Nephron progenitor cell (in vitro differentiated cells): ENCODE data around the gene COL12A1.

ENCODE experiments used
- DNase-seq: peaks from one replicate; pipeline ENCODE4 v3.0.0; 2021
- H3K27ac Mint-ChIP-seq: 2 replicates; pipeline ENCODE4 v1.8.0; 2021; ENCODE audit warnings: mild to moderate bottlenecking, moderate library complexity, mixed read lengths
- H3K27me3 Mint-ChIP-seq: 2 replicates; pipeline ENCODE4 v1.8.0; 2021; ENCODE audit warnings: mild to moderate bottlenecking, low read depth, mixed read lengths; ENCODE audit not compliant: poor library complexity
- H3K36me3 Mint-ChIP-seq: 2 replicates; pipeline ENCODE4 v1.8.0; 2021; ENCODE audit warnings: low read depth, mixed read lengths
- H3K4me1 Mint-ChIP-seq: 2 replicates; pipeline ENCODE4 v1.8.0; 2021; ENCODE audit warnings: mixed read lengths
- H3K4me3 Mint-ChIP-seq: 2 replicates; pipeline ENCODE4 v1.8.0; 2021; ENCODE audit warnings: mild to moderate bottlenecking, moderate library complexity, mixed read lengths
- H3K9me3 Mint-ChIP-seq: 2 replicates; pipeline ENCODE4 v1.8.0; 2021; ENCODE audit warnings: mild to moderate bottlenecking, moderate library complexity, mixed read lengths
- CTCF ChIP-seq: fragments of 200-600 bp; sonication (generic); IDR thresholded peaks from 2 replicates; pipeline ENCODE4 v1.5.0; 2021; ENCODE audit warnings: antibody characterized with exemption

The COL12A1 gene

GRCh38 chr6:75149696-75150095 lies 56.2 kb downstream of the COL12A1 start:
- Mint-ChIP-seq H3K4me1 (peaks cover 3% of the 10 kb centered on the region), H3K27ac (no peak overlapping the region), H3K27me3 (no peaks in the 10 kb centered on the region), H3K9me3 (no peaks in the 10 kb centered on the region), H3K4me3 (no peak overlapping the region), H3K36me3 (no peaks in the 10 kb centered on the region)
- no peak for DNase-seq
- TF ChIP-seq CTCF: no peak

GRCh38 chr6:75149240-75149639 lies 56.6 kb downstream of the COL12A1 start:
- Mint-ChIP-seq H3K36me3 (no peaks in the 10 kb centered on the region), H3K4me3 (no peak overlapping the region), H3K27ac (no peak overlapping the region), H3K9me3 (no peaks in the 10 kb centered on the region), H3K27me3 (no peaks in the 10 kb centered on the region), H3K4me1 (no peaks in the 10 kb centered on the region)
- no peak for DNase-seq
- TF ChIP-seq CTCF: no peak

GRCh38 chr6:75147512-75147911 lies 58.3 kb downstream of the COL12A1 start:
- Mint-ChIP-seq H3K27me3 (no peaks in the 10 kb centered on the region), H3K4me3 (no peak overlapping the region), H3K4me1 (no peaks in the 10 kb centered on the region), H3K9me3 (no peaks in the 10 kb centered on the region), H3K36me3 (no peaks in the 10 kb centered on the region), H3K27ac (no peak overlapping the region)
- DNase-seq: no peak
- no peak for TF ChIP-seq CTCF

GRCh38 chr6:75145976-75146375 lies 59.9 kb downstream of the COL12A1 start:
- no peaks in the 10 kb centered on the region for H3K4me1 Mint-ChIP-seq
- no peak for TF ChIP-seq CTCF
- no peaks in the 10 kb centered on the region for H3K36me3 Mint-ChIP-seq
- no peaks in the 10 kb centered on the region for H3K9me3 Mint-ChIP-seq
- no peak overlapping the region for H3K27ac Mint-ChIP-seq
- no peak overlapping the region for H3K4me3 Mint-ChIP-seq
- no peak for DNase-seq
- peaks cover 4% of the 10 kb centered on the region for H3K27me3 Mint-ChIP-seq

- no peak for TF ChIP-seq CTCF
- Mint-ChIP-seq H3K27me3 (peaks cover 4% of the 10 kb centered on the region), H3K4me3 (no peak overlapping the region), H3K4me1 (no peaks in the 10 kb centered on the region), H3K27ac (no peak overlapping the region), H3K36me3 (no peaks in the 10 kb centered on the region), H3K9me3 (no peaks in the 10 kb centered on the region)
- no peak for DNase-seq
Observed at GRCh38 chr6:75145211-75145610, 60.6 kb downstream of the COL12A1 start.

- no peak for TF ChIP-seq CTCF
- H3K27ac Mint-ChIP-seq: no peak overlapping the region
- no peaks in the 10 kb centered on the region for H3K4me1 Mint-ChIP-seq
- no peaks in the 10 kb centered on the region for H3K9me3 Mint-ChIP-seq
- H3K36me3 Mint-ChIP-seq: no peaks in the 10 kb centered on the region
- DNase-seq: no peak
- no peak overlapping the region for H3K4me3 Mint-ChIP-seq
- H3K27me3 Mint-ChIP-seq: peaks cover 4% of the 10 kb centered on the region
Observed at GRCh38 chr6:75144386-75144785, 61.5 kb downstream of the COL12A1 start.
